ENCODE measurements around the gene ATR. TPM values are rescaled to one million over a fixed set of nuclear protein-coding genes. Genes with fewer than 3 reads are reported as not detected.
A peak's percentile ranks its signal among the peaks of the same experiment; 100 is the strongest.

ATR gene
- polyA plus RNA-seq, 3 donors, result 6.3 to 16.4 (median 6.6) TPM

- Histone ChIP-seq H3K36me3 (replicated peaks in 1 of 2; ENCODE audit: control insufficient read depth in 1 of 2, insufficient read depth in 2 of 2, low read length in 2 of 2) (peaks cover 20 to 39% of the 10 kb centered on the region in 2 donors), H3K27me3 (ENCODE audit: control insufficient read depth in 2 of 2, insufficient read depth in 2 of 2, low read length in 2 of 2) (no peaks in the 10 kb centered on the region), H4K20me1 (ENCODE audit: insufficient read depth, low read length) (peaks cover 14% of the 10 kb centered on the region), H3K9me3 (replicated peaks in 1 of 2; ENCODE audit: control insufficient read depth in 1 of 2, insufficient read depth in 1 of 2, low read length in 2 of 2) (no peaks in the 10 kb centered on the region), H3K4me3 (replicated peaks in 1 of 3; ENCODE audit: low read depth in 2 of 3, low read length in 3 of 3) (peak overlapping the region; percentile 81 to 97 (median 93)), H3K9ac (ENCODE audit: insufficient read depth, low read length, poor library complexity, severe bottlenecking) (peak overlapping the region; percentile 99), H3K4me1 (ENCODE audit: control insufficient read depth in 1 of 2, insufficient read depth in 2 of 2, low read length in 2 of 2) (peaks cover 20 to 28% of the 10 kb centered on the region in 2 donors), H3K27ac (ENCODE audit: low read depth in 1 of 2, low read length in 2 of 2) (peak overlapping the region; percentile 95 to 99), H3K4me2 (replicated peaks; ENCODE audit: extremely low read depth, low read length, poor library complexity, severe bottlenecking) (peak overlapping the region; percentile 73), H2AFZ (ENCODE audit: insufficient read depth, low read depth, low read length, poor library complexity, severe bottlenecking) (peak overlapping the region; percentile 82), H3K79me2 (ENCODE audit: insufficient read depth, low read length) (peaks cover 55% of the 10 kb centered on the region)
- Mint-ChIP-seq H3K27ac (peak overlapping the region; percentile 99 to 100 (median 100)), H3K27me3 (ENCODE audit: low read depth in 3 of 3) (no peaks in the 10 kb centered on the region), H3K9me3 (peaks cover 0 to 10% (median 5%) of the 10 kb centered on the region in 7 donors), H3K36me3 (peaks cover 22 to 44% of the 10 kb centered on the region in 2 donors), H3K4me3 (peak overlapping the region; percentile 93 to 98), H3K4me1 (peaks cover 34% of the 10 kb centered on the region)
- TF ChIP-seq CTCF (IDR thresholded peaks at IDR 0.05), result no peak
- DNase-seq, result peak; percentile 21 to 38 (median 22)
- 0% methylated on average over 35 of the region's 35 CpGs for WGBS (ENCODE audit: insufficient coverage)
- intact Hi-C loops (cut with micrococcal nuclease), result loop anchor here (10.0 kb wide), 2 partner anchors 127 to 557 kb away; partner anchors contain the start of genes ATR (in 2 of the 2) and U2SURP (in 1 of the 2)
Measured at GRCh38 chr3:142447301-142447851, 131.2 kb downstream of the ATR start.

GRCh38 chr3:142445816-142446254 is 132.7 kb downstream of the ATR start:
- H3K4me1 ChIP-seq (ENCODE audit: control insufficient read depth in 1 of 2, insufficient read depth in 2 of 2, low read length in 2 of 2), result peaks cover 20 to 28% of the 10 kb centered on the region in 2 donors
- H3K27ac ChIP-seq (ENCODE audit: low read depth in 1 of 2, low read length in 2 of 2), result peak overlapping the region in 1 of 2 donors; percentile 99
- Mint-ChIP-seq H3K4me1 (peaks cover 34% of the 10 kb centered on the region), H3K9me3 (peaks cover 0 to 13% (median 5%) of the 10 kb centered on the region in 7 donors), H3K27ac (peak overlapping the region; percentile 57 to 100 (median 99)), H3K36me3 (peaks cover 16 to 30% of the 10 kb centered on the region in 2 donors), H3K27me3 (ENCODE audit: low read depth in 3 of 3) (no peaks in the 10 kb centered on the region), H3K4me3 (peak overlapping the region; percentile 93 to 98)
- intact Hi-C loops (cut with micrococcal nuclease), result loop anchor here (10.0 kb wide), 2 partner anchors 129 to 559 kb away; partner anchors contain the start of genes ATR (in 2 of the 2) and U2SURP (in 1 of the 2)
- no peaks in the 10 kb centered on the region for H3K27me3 ChIP-seq (ENCODE audit: control insufficient read depth in 2 of 2, insufficient read depth in 2 of 2, low read length in 2 of 2)
- peaks cover 28% of the 10 kb centered on the region for H4K20me1 ChIP-seq (ENCODE audit: insufficient read depth, low read length)
- H3K4me3 ChIP-seq (replicated peaks in 1 of 3; ENCODE audit: low read depth in 2 of 3, low read length in 3 of 3), result peak overlapping the region; percentile 81 to 97 (median 93)
- no peak overlapping the region for H3K9ac ChIP-seq (ENCODE audit: insufficient read depth, low read length, poor library complexity, severe bottlenecking)
- H2AFZ ChIP-seq (ENCODE audit: insufficient read depth, low read depth, low read length, poor library complexity, severe bottlenecking), result no peak overlapping the region
- no peak for TF ChIP-seq CTCF (IDR thresholded peaks at IDR 0.05)
- DNase-seq, result peak; percentile 26 to 64 (median 53)
- H3K79me2 ChIP-seq (ENCODE audit: insufficient read depth, low read length), result peaks cover 70% of the 10 kb centered on the region
- H3K4me2 ChIP-seq (replicated peaks; ENCODE audit: extremely low read depth, low read length, poor library complexity, severe bottlenecking), result peak overlapping the region; percentile 73
- no peaks in the 10 kb centered on the region for H3K9me3 ChIP-seq (replicated peaks in 1 of 2; ENCODE audit: control insufficient read depth in 1 of 2, insufficient read depth in 1 of 2, low read length in 2 of 2)
- WGBS (ENCODE audit: insufficient coverage), result 44% methylated on average over 5 of the region's 6 CpGs
- H3K36me3 ChIP-seq (replicated peaks in 1 of 2; ENCODE audit: control insufficient read depth in 1 of 2, insufficient read depth in 2 of 2, low read length in 2 of 2), result peaks cover 9 to 23% of the 10 kb centered on the region in 2 donors

All from CD14-positive monocyte (primary cell).